Epithelial cell of esophagus (primary cell): Measurements from ENCODE around the gene CFAP46.

Experiments
- DNase-seq: peaks from one replicate; pipeline ENCODE4 v3.0.0; 2010; ENCODE audit warnings: low read depth
- H3K4me3 ChIP-seq: 2 replicates; pipeline ENCODE4 v1.5.1; 2011; ENCODE audit warnings: mild to moderate bottlenecking, low read length, control low read depth
- TF ChIP-seq, protein P1 (sequence below): IDR thresholded peaks from 2 replicates; pipeline ENCODE4 v1.5.1; 2011; ENCODE audit warnings: low read depth, mild to moderate bottlenecking, low read length, control low read depth, inconsistent platforms; ENCODE audit not compliant: insufficient read depth; ENCODE audit errors: missing control alignments

Gene CFAP46

DNA sequence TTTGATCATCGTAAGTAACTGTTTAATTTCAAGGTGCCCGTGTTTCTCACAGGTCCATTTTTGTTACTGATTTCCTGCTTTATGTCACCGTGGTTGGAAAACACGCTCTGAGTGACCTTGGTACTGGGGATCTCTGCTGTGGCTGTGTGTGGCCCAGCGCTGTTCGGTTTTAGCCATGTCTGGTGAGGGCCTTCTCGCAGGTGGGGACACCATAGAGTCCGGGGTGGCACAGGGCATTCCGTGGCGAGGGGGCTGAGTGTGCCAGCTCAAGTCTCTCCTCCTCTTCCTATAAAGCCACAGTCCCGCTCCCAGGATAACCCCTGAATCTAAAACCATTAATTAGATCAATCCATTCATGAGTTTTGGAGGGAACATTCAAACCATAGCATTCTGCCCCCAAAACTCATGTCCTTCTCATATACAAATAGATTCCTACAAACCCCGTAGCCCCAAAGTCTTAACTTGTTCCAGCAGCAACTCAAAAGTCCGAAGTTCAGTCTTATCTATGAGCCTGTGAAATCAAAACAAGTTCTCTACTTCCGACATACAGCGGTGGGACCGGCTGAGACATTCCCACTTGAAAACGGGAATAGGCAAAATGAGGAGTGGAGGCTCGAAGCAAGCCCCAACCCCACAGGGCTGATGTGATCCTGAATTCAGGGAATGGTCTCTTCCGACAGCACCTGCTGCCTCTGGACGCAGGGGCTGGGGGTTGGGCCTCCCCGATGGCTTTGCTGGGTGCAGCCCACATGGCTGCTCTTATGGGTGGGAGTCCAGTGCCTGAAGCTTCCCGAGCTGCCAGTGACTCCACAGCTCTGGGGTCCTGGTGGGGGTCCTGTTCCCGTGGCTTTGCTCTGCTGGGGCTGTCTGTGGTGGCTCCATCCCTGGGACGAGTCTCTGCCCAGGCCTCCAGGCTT is 101.4 kb downstream of the CFAP46 start:
- TF ChIP-seq, protein P1, sequence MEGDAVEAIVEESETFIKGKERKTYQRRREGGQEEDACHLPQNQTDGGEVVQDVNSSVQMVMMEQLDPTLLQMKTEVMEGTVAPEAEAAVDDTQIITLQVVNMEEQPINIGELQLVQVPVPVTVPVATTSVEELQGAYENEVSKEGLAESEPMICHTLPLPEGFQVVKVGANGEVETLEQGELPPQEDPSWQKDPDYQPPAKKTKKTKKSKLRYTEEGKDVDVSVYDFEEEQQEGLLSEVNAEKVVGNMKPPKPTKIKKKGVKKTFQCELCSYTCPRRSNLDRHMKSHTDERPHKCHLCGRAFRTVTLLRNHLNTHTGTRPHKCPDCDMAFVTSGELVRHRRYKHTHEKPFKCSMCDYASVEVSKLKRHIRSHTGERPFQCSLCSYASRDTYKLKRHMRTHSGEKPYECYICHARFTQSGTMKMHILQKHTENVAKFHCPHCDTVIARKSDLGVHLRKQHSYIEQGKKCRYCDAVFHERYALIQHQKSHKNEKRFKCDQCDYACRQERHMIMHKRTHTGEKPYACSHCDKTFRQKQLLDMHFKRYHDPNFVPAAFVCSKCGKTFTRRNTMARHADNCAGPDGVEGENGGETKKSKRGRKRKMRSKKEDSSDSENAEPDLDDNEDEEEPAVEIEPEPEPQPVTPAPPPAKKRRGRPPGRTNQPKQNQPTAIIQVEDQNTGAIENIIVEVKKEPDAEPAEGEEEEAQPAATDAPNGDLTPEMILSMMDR: no peak
- DNase-seq: no peak
- H3K4me3 ChIP-seq: no peak overlapping the region

DNA sequence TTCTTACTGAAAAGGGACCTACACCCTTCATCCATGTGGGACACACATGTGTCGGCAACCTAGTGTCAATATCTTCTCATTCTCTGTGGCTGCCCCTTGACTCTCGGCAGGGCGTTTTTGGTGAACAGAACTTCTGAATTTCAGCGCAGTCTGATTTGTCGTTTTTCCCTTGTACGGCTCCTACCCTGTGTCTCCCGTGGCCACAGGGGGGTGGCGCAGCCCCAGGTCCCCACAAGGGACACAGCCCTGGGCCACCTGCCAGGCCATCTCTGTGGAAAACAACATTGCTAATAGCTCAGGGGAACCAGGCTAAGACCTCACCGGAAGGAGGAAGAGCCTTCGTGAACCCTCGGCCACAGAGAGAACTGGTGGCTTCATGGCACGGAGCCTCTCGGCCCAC is 103.3 kb downstream of the CFAP46 start:
- no peak overlapping the region for H3K4me3 ChIP-seq
- TF ChIP-seq, protein P1: no peak
- no peak for DNase-seq

DNA sequence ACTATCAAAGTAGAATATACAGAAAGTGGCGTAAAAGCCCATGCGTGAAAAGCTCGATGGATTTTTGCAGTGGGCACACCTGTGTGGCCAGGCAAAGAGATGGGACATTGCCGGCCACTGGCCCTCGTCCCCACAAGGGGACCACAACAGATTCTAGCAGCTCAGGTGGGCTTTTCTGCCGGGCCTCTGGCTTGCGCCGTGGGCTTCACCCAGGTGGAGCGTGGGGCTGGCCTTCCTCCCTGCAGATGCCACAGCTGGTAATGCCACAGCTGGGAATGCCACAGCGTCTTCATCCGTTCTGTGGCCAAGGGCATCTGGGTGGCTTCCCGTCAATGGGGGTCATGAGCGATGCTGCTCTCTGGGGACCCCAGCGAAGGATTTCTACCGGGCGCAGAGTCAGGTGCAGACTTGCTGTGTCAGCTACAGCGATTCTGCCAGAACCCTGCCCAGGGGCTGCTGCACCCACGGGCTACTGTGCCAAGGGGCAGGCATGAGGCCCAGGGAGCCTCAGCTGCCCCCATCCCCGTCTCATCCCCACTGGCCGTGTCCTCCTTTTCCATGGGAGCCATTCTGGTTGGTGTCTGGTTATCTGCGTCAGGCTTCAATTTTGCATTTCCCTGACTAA is 103.9 kb downstream of the CFAP46 start:
- H3K4me3 ChIP-seq: no peak overlapping the region
- TF ChIP-seq, protein P1: no peak
- no peak for DNase-seq

DNA sequence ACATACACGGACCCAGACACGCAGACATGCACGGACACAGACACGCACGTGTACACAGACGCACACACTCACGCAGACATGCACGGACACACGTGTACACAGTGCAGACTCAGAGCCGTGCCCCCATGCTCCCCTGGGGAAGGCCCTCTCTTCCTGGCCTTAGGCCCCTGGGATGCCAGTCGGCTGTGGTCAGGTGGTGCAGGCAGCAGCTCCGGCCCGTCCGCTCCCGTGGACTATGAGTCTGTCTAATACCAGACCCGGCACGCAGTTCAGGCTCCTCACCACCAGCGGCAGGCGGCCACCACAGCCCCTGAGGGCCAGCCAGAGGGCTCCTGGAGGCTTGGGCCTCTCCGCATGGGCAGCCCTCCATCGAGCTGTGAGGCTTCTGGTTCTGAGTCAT is 104.5 kb downstream of the CFAP46 start:
- TF ChIP-seq, protein P1: no peak
- DNase-seq: no peak
- H3K4me3 ChIP-seq: no peak overlapping the region

DNA sequence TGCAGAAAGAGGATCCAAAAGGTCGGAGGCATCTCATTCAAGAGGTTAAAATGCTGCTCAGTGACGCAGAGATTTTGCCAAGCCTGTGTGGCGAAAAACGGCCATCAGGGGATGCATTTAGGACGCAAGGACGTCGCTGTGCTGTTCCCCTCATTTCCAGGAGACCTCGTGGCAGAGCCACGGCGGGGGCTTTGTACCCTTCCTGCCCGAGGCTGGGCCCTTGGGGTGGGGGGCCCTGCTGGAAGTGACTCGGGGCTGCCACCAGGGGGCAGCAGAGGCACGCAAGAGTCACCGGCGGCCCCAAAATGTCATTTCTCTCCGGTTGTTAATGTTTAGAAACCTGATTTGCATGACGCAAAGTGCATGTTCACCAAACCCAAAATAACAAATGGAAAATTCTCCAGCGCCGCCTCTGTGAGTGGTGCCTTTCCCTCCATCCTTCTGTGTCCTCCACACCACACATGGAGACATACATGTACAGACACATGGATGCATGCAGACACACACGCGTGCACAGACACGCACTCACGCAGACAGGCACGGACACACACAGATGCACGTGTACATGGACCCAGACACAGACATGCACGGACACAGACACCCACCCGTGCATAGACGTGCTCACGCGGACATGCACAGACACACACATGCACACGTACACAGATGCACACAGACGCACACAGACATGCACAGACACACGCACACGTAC is 105.4 kb downstream of the CFAP46 start:
- H3K4me3 ChIP-seq: no peak overlapping the region
- TF ChIP-seq, protein P1: peak; percentile 43
- no peak for DNase-seq

DNA sequence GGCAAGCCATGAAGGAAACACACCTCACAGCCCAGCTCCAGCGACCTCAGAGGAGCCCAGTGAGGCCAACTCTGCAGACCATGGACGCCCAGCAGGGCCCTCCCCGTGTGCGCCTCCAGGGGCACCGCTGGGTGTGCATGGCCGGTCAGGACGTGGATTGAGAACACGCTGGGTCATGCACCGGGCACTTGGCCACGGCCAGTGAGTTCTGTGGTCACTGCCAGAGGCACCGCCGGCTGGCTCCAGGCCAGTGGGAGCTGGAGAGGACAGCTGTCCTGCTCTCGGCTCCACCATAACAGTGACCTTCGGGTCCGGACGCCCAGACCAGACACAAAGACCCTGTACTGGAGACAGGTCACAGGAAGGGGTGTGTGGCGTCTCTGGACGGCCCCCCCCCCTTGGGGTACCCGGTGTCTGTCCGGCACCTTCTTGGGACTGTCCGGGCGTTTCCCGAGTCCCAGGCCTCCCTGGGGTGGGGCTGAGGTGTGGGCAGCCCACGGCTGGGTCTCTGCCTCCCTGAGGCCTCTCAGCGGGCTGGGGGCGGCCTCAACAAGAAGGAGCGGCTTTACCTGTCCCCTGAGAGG is 106.0 kb downstream of the CFAP46 start:
- TF ChIP-seq, protein P1: no peak
- DNase-seq: no peak
- no peak overlapping the region for H3K4me3 ChIP-seq
